SK-N-SH (cell line): ENCODE data around the gene CFHR3. TPM values are rescaled to one million over a fixed set of nuclear protein-coding genes. Genes with fewer than 3 reads are reported as not detected.

Experiments
- CTCF ChIA-PET: fragments of 300-600, 350-600 bp; formaldehyde crosslinking; extraction: SDS; loops from one replicate; lab custom pipeline; 2021; lab: Yijun Ruan, JAX
- POLR2A ChIA-PET: fragments of 350-600 bp; sonication (Branson Sonifier 250); formaldehyde crosslinking; extraction: SDS; loops from one replicate; lab custom pipeline; 2020; ENCODE audit warnings: antibody characterized with exemption, inconsistent platforms; lab: Yijun Ruan, JAX
- DNase-seq: peaks from one replicate; pipeline ENCODE4 v3.0.0; 2012
- H2AFZ ChIP-seq: fragments of 200-600 bp; sonication (generic); 2 replicates; pipeline ENCODE4 v1.8.1; 2016; ENCODE audit warnings: antibody characterized with exemption, mild to moderate bottlenecking, low read depth
- H3F3A ChIP-seq: fragments of 200-600 bp; sonication (generic); replicated peaks from 2 replicates; pipeline ENCODE3; 2016; ENCODE audit warnings: antibody characterized with exemption, mild to moderate bottlenecking; ENCODE audit not compliant: insufficient read depth
- H3K27ac ChIP-seq, 2 experiments: fragments of 200-500 bp in 1 of 2; fragments of 200-600 bp in 1 of 2; sonication (Bioruptor generic) in 1 of 2; sonication (generic), shearing (Covaris generic) in 1 of 2; 2 replicates each; pipeline versions ENCODE4 v1.5.1 to v1.6.1; 2014 to 2016; ENCODE audit warnings: low read depth in 2 of 2, inconsistent platforms in 1 of 2, low read length in 1 of 2, mild to moderate bottlenecking in 1 of 2, mixed read lengths in 1 of 2
- H3K27me3 ChIP-seq: fragments of 200-600 bp; sonication (generic), shearing (Covaris generic); 2 replicates; pipeline ENCODE4 v1.6.1; 2016; ENCODE audit warnings: mixed run types; ENCODE audit not compliant: insufficient read depth
- H3K36me3 ChIP-seq, 2 experiments: fragments of 200-500 bp in 1 of 2; fragments of 200-600 bp in 1 of 2; sonication (Bioruptor generic) in 1 of 2; sonication (generic) in 1 of 2; replicated peaks in 1 of 2; 2 replicates each; pipeline versions ENCODE3 to v1.5.1; 2014 to 2016; ENCODE audit warnings: low read length in 1 of 2, mild to moderate bottlenecking in 1 of 2; ENCODE audit not compliant: insufficient read depth in 2 of 2, control insufficient read depth in 1 of 2
- H3K4me1 ChIP-seq, 2 experiments: fragments of 200-500 bp in 1 of 2; fragments of 200-600 bp in 1 of 2; sonication (Bioruptor generic) in 1 of 2; sonication (generic), shearing (Covaris generic) in 1 of 2; 2 replicates each; pipeline versions ENCODE4 v1.5.1 to v1.6.1; 2014 to 2016; ENCODE audit warnings: low read depth in 1 of 2, low read length in 1 of 2, mixed run types in 1 of 2; ENCODE audit not compliant: insufficient read depth in 2 of 2, control insufficient read depth in 1 of 2
- H3K4me2 ChIP-seq: fragments of 200-600 bp; sonication (generic), shearing (Covaris generic); 2 replicates; pipeline ENCODE4 v1.6.1; 2017; ENCODE audit warnings: mixed run types
- H3K4me3 ChIP-seq, 2 experiments: fragments of 200-500 bp in 1 of 2; fragments of 200-600 bp in 1 of 2; sonication (Bioruptor generic) in 1 of 2; sonication (generic), shearing (Covaris generic) in 1 of 2; 2 replicates each; pipeline versions ENCODE4 v1.5.1 to v1.8.1; 2014 to 2016; ENCODE audit warnings: low read depth in 2 of 2, inconsistent platforms in 1 of 2, low read length in 1 of 2, mild to moderate bottlenecking in 1 of 2, mixed read lengths in 1 of 2, moderate library complexity in 1 of 2
- H3K79me2 ChIP-seq: fragments of 200-600 bp; sonication (generic); 2 replicates; pipeline ENCODE4 v1.8.1; 2017; ENCODE audit warnings: mild to moderate bottlenecking; ENCODE audit not compliant: insufficient read depth
- H3K9ac ChIP-seq: fragments of 200-600 bp; sonication (generic); 2 replicates; pipeline ENCODE4 v1.6.1; 2017; ENCODE audit warnings: mixed run types
- H3K9me2 ChIP-seq: fragments of 200-600 bp; sonication (generic); 2 replicates; pipeline ENCODE4 v1.6.1; 2017; ENCODE audit warnings: mixed run types
- H3K9me3 ChIP-seq: fragments of 200-600 bp; sonication (generic); 2 replicates; pipeline ENCODE4 v1.6.1; 2017; ENCODE audit warnings: mixed run types, mild to moderate bottlenecking, moderate library complexity
- H4K20me1 ChIP-seq: fragments of 200-600 bp; sonication (generic); 2 replicates; pipeline ENCODE4 v1.6.1; 2017; ENCODE audit warnings: mild to moderate bottlenecking, mixed run types; ENCODE audit not compliant: insufficient read depth
- CHD2 ChIP-seq: fragments of 150-350 bp; IDR thresholded peaks from 2 replicates; pipeline ENCODE4 v1.6.1; 2018; ENCODE audit warnings: low read length; ENCODE audit not compliant: partially characterized antibody
- EP300 ChIP-seq, 2 experiments: IDR thresholded peaks; 2 replicates each; pipeline versions ENCODE4 v1.4.0 to v1.6.1; 2012; ENCODE audit warnings: borderline replicate concordance in 1 of 2, low read depth in 1 of 2, low read length in 1 of 2
- FOSL2 ChIP-seq: IDR thresholded peaks from 2 replicates; pipeline ENCODE4 v1.4.0; 2012; ENCODE audit warnings: low read depth, mild to moderate bottlenecking, moderate library complexity, borderline replicate concordance
- FOXJ3 ChIP-seq: sonication (generic); formaldehyde crosslinking; IDR thresholded peaks from 2 replicates; pipeline ENCODE4 v1.5.1; 2020; ENCODE audit warnings: mild to moderate bottlenecking, missing genetic modification reagents
- GATA2 ChIP-seq: sonication (generic); formaldehyde crosslinking; IDR thresholded peaks from 2 replicates; pipeline ENCODE4 v1.5.0; 2020; ENCODE audit warnings: mild to moderate bottlenecking, missing genetic modification reagents
- NRF1 ChIP-seq: IDR thresholded peaks from 2 replicates; pipeline ENCODE4 v1.6.1; 2012; ENCODE audit warnings: low read depth, mild to moderate bottlenecking, low read length
- POLR2AphosphoS5 ChIP-seq: IDR thresholded peaks from 2 replicates; pipeline ENCODE4 v1.6.1; 2012; ENCODE audit warnings: low read depth, low read length
- RAD21 ChIP-seq: IDR thresholded peaks from 2 replicates; pipeline ENCODE4 v1.6.1; 2012; ENCODE audit warnings: mild to moderate bottlenecking, low read length
- RXRA ChIP-seq: IDR thresholded peaks from 2 replicates; pipeline ENCODE4 v1.4.0; 2012; ENCODE audit warnings: low read depth, mild to moderate bottlenecking, borderline replicate concordance
- SMC3 ChIP-seq: IDR thresholded peaks from 2 replicates; pipeline ENCODE4 v1.6.1; 2012; ENCODE audit warnings: low read depth, low read length, improper control_type of control experiment
- TAF1 ChIP-seq: IDR thresholded peaks from 2 replicates; pipeline ENCODE4 v1.6.1; 2012; ENCODE audit warnings: low read depth, mild to moderate bottlenecking, low read length, moderate library complexity, borderline replicate concordance
- YY1 ChIP-seq: IDR thresholded peaks from 2 replicates; pipeline ENCODE4 v1.4.0; 2012; ENCODE audit warnings: low read depth, mild to moderate bottlenecking
- WGBS: methylation state at CpG from one replicate; pipeline ENCODE4 v1.1.6; 2017; ENCODE audit warnings: low lambda C conversion rate; 5-methylcytosine and 5-hydroxymethylcytosine counted together
- polyA plus RNA-seq, 3 experiments: library from polyadenylated mRNA; depleted of rRNA; stranded (reverse); fragments of >200 nt; gene quantifications; 2 replicates each; pipeline ENCODE4 v1.2.3, GENCODE V29; 2012
- TF ChIP-seq, protein P1 (sequence below): IDR thresholded peaks from 2 replicates; pipeline ENCODE4 v1.4.0; 2012; ENCODE audit warnings: low read depth, borderline replicate concordance
- TF ChIP-seq, protein P2 (sequence below): IDR thresholded peaks from 2 replicates; pipeline ENCODE4; 2012
- TF ChIP-seq, protein P3 (sequence below): IDR thresholded peaks from 2 replicates; pipeline ENCODE4 v1.6.1; 2012; ENCODE audit warnings: mild to moderate bottlenecking, low read depth, low read length, moderate library complexity

The CFHR3 gene
- polyA plus RNA-seq, 1 of the 3 experiments (the other 2 are of a cell fraction), result 0.18 TPM

DNA sequence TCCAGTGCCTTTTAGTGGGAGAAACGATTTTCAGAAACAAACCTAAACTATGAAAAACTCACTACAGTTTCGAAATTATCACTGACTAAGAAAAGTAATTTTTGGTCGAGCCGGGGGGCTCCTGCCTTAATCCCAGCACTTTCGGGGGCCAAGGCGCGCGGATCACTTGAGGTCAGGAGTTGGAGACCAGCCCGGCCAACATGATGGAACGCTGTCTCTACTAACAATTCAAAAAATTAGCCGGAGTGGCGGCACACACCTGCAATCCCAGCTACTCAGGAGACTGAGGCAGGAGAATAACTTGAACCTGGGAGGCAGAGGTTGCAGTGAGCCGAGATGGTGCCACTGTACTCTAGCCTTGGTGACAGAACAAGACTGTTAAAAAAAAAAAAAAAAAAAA is 3.0 kb downstream of the CFHR3 start:
- Histone ChIP-seq H3K9me3 (no peaks in the 10 kb centered on the region), H3F3A (no peaks in the 10 kb centered on the region), H3K79me2 (no peaks in the 10 kb centered on the region), H3K4me2 (no peak overlapping the region), H3K4me1 (no peaks in the 10 kb centered on the region), H3K9me2 (no peaks in the 10 kb centered on the region), H3K27me3 (no peaks in the 10 kb centered on the region), H3K36me3 (no peaks in the 10 kb centered on the region), H3K4me3 (no peak overlapping the region), H2AFZ (no peak overlapping the region), H3K9ac (no peak overlapping the region), H3K27ac (no peak overlapping the region), H4K20me1 (no peaks in the 10 kb centered on the region)
- 61% methylated on average over 10 of the region's 13 CpGs for WGBS
- POLR2A ChIA-PET, result no interaction called here
- TF ChIP-seq FOXJ3, result no peak
- TF ChIP-seq, protein P1, sequence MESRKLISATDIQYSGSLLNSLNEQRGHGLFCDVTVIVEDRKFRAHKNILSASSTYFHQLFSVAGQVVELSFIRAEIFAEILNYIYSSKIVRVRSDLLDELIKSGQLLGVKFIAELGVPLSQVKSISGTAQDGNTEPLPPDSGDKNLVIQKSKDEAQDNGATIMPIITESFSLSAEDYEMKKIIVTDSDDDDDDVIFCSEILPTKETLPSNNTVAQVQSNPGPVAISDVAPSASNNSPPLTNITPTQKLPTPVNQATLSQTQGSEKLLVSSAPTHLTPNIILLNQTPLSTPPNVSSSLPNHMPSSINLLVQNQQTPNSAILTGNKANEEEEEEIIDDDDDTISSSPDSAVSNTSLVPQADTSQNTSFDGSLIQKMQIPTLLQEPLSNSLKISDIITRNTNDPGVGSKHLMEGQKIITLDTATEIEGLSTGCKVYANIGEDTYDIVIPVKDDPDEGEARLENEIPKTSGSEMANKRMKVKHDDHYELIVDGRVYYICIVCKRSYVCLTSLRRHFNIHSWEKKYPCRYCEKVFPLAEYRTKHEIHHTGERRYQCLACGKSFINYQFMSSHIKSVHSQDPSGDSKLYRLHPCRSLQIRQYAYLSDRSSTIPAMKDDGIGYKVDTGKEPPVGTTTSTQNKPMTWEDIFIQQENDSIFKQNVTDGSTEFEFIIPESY, result no peak
- TF ChIP-seq RAD21, result no peak
- TF ChIP-seq GATA2 (CRISPR knock-in tag), result no peak
- TF ChIP-seq FOSL2, result no peak
- no peak for TF ChIP-seq EP300 (IDR thresholded peaks at IDR 0.05; ENCODE audit: borderline replicate concordance in 1 of 2, low read depth in 1 of 2, low read length in 1 of 2)
- TF ChIP-seq, protein P2, sequence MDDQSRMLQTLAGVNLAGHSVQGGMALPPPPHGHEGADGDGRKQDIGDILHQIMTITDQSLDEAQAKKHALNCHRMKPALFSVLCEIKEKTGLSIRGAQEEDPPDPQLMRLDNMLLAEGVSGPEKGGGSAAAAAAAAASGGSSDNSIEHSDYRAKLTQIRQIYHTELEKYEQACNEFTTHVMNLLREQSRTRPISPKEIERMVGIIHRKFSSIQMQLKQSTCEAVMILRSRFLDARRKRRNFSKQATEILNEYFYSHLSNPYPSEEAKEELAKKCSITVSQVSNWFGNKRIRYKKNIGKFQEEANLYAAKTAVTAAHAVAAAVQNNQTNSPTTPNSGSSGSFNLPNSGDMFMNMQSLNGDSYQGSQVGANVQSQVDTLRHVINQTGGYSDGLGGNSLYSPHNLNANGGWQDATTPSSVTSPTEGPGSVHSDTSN, result no peak
- no peak for TF ChIP-seq NRF1
- TF ChIP-seq CHD2, result no peak
- TF ChIP-seq, protein P3, sequence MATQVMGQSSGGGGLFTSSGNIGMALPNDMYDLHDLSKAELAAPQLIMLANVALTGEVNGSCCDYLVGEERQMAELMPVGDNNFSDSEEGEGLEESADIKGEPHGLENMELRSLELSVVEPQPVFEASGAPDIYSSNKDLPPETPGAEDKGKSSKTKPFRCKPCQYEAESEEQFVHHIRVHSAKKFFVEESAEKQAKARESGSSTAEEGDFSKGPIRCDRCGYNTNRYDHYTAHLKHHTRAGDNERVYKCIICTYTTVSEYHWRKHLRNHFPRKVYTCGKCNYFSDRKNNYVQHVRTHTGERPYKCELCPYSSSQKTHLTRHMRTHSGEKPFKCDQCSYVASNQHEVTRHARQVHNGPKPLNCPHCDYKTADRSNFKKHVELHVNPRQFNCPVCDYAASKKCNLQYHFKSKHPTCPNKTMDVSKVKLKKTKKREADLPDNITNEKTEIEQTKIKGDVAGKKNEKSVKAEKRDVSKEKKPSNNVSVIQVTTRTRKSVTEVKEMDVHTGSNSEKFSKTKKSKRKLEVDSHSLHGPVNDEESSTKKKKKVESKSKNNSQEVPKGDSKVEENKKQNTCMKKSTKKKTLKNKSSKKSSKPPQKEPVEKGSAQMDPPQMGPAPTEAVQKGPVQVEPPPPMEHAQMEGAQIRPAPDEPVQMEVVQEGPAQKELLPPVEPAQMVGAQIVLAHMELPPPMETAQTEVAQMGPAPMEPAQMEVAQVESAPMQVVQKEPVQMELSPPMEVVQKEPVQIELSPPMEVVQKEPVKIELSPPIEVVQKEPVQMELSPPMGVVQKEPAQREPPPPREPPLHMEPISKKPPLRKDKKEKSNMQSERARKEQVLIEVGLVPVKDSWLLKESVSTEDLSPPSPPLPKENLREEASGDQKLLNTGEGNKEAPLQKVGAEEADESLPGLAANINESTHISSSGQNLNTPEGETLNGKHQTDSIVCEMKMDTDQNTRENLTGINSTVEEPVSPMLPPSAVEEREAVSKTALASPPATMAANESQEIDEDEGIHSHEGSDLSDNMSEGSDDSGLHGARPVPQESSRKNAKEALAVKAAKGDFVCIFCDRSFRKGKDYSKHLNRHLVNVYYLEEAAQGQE, result no peak
- no peak for TF ChIP-seq SMC3
- TF ChIP-seq TAF1, result no peak
- TF ChIP-seq YY1, result no peak
- TF ChIP-seq POLR2AphosphoS5, result no peak
- no peak for TF ChIP-seq RXRA
- CTCF ChIA-PET, result no interaction called here
- no peak for DNase-seq
